A673 (cell line): ENCODE measurements around the gene PRKD1. TPM values are rescaled to one million over a fixed set of nuclear protein-coding genes. Genes with fewer than 3 reads are reported as not detected.
A peak's percentile ranks its signal among the peaks of the same experiment; 100 is the strongest.

Experiments used
- BruUV-seq: library from RNA; stranded (reverse); fragments of 400-500 nt; replicated peaks from 2 replicates; lab custom pipeline; 2021; lab: Mats Ljungman, UMichigan
- CTCF ChIA-PET: fragments of 300-600 bp; sonication (Branson Sonifier 250); formaldehyde crosslinking; loops from one replicate; lab custom pipeline; 2022; ENCODE audit warnings: antibody characterized with exemption; lab: Charles Lee
- POLR2A ChIA-PET: fragments of 300-600 bp; sonication (Branson Sonifier 250); formaldehyde crosslinking; loops from one replicate; lab custom pipeline; 2022; ENCODE audit warnings: antibody characterized with exemption; ENCODE audit not compliant: low non-redundant PET; lab: Charles Lee
- DNase-seq: peaks from one replicate; pipeline ENCODE4 v3.0.0-alpha.2; 2015; ENCODE audit warnings: low spot score
- H3K27ac ChIP-seq: fragments of 200-600 bp; sonication (generic); 2 replicates; pipeline ENCODE4 v1.5.1; 2016; ENCODE audit warnings: mixed run types, low read depth, mild to moderate bottlenecking, mixed read lengths, antibody characterized with exemption, low read length; ENCODE audit not compliant: poor library complexity, severe bottlenecking
- H3K27me3 ChIP-seq: fragments of 200-600 bp; sonication (generic); replicated peaks from 2 replicates; pipeline ENCODE4 v1.6.1; 2017; ENCODE audit warnings: mixed run types, low read depth, mild to moderate bottlenecking, mixed read lengths, antibody characterized with exemption, low read length; ENCODE audit not compliant: insufficient read depth, poor library complexity
- H3K36me3 ChIP-seq: fragments of 200-600 bp; sonication (generic); 2 replicates; pipeline ENCODE4 v1.6.1; 2016; ENCODE audit warnings: mixed run types, mild to moderate bottlenecking, mixed read lengths, antibody characterized with exemption, low read length; ENCODE audit not compliant: insufficient read depth, poor library complexity, severe bottlenecking
- H3K4me1 ChIP-seq: fragments of 200-600 bp; sonication (generic); 2 replicates; pipeline ENCODE4 v1.6.1; 2017; ENCODE audit warnings: mixed run types, mild to moderate bottlenecking, mixed read lengths, antibody characterized with exemption, low read length; ENCODE audit not compliant: insufficient read depth, poor library complexity, severe bottlenecking
- H3K4me3 ChIP-seq: fragments of 200-600 bp; sonication (generic); 2 replicates; pipeline ENCODE4 v1.5.1; 2016; ENCODE audit warnings: low read depth, mixed run types, mild to moderate bottlenecking, mixed read lengths, low read length; ENCODE audit not compliant: poor library complexity, severe bottlenecking
- H3K9me3 ChIP-seq: fragments of 200-600 bp; sonication (generic); 2 replicates; pipeline ENCODE4 v1.6.1; 2016; ENCODE audit warnings: mixed run types, low read depth, mild to moderate bottlenecking, mixed read lengths, antibody characterized with exemption, low read length; ENCODE audit not compliant: poor library complexity, severe bottlenecking
- CTCF ChIP-seq: fragments of 300-800, 200-600 bp; sonication (generic); conservative IDR thresholded peaks from 2 replicates; pipeline ENCODE4 v1.5.1; 2017; ENCODE audit warnings: low read depth, mild to moderate bottlenecking, antibody characterized with exemption, low read length, moderate library complexity, mixed read lengths
- EZH2 ChIP-seq: fragments of 200-600 bp; sonication (generic); IDR thresholded peaks from 2 replicates; pipeline ENCODE4 v1.6.1; 2017; ENCODE audit warnings: borderline replicate concordance, low read depth, mild to moderate bottlenecking, mixed read lengths, antibody characterized with exemption, low read length; ENCODE audit not compliant: poor library complexity, severe bottlenecking
- intact Hi-C: fragments of 100-400 bp; cut with micrococcal nuclease; formaldehyde crosslinking; loops from one replicate; pipeline ENCODE4 v1.10.0; 2022; ENCODE audit not compliant: unreplicated experiment
- total RNA-seq: library from RNA; stranded (reverse); gene quantifications from 2 replicates; pipeline ENCODE4 v1.2.3, GENCODE V29; 2021

PRKD1 gene
- total RNA-seq, 1 experiment from 2014 or later = 45.7 TPM

- no TSS peak for BruUV-seq
- Histone ChIP-seq H3K27ac (no peak overlapping the region), H3K4me3 (no peak overlapping the region), H3K4me1 (no peaks in the 10 kb centered on the region), H3K36me3 (no peaks in the 10 kb centered on the region), H3K27me3 (no peaks in the 10 kb centered on the region), H3K9me3 (no peaks in the 10 kb centered on the region)
- intact Hi-C loops = no loop called here
- ChIA-PET CTCF (no interaction called here), POLR2A (no interaction called here)
- TF ChIP-seq CTCF (no peak), EZH2 (no peak)
- DNase-seq = no peak
Observed at GRCh38 chr14:29721586-29721985, 206.1 kb downstream of the PRKD1 start.

- no peaks in the 10 kb centered on the region for H3K36me3 ChIP-seq
- intact Hi-C loops = no loop called here
- ChIA-PET CTCF (no interaction called here), POLR2A (no interaction called here)
- no peak for DNase-seq
- TF ChIP-seq EZH2 = no peak
- no peak for TF ChIP-seq CTCF
- H3K27me3 ChIP-seq = no peaks in the 10 kb centered on the region
- H3K9me3 ChIP-seq = no peaks in the 10 kb centered on the region
- H3K4me3 ChIP-seq = no peak overlapping the region
- no peaks in the 10 kb centered on the region for H3K4me1 ChIP-seq
- H3K27ac ChIP-seq = no peak overlapping the region
- BruUV-seq = no TSS peak
Observed at GRCh38 chr14:29717901-29718300, 209.7 kb downstream of the PRKD1 start.

- POLR2A ChIA-PET = no interaction called here
- no peak overlapping the region for H3K4me3 ChIP-seq
- H3K36me3 ChIP-seq = no peaks in the 10 kb centered on the region
- CTCF ChIA-PET = no interaction called here
- intact Hi-C loops = no loop called here
- no peak for TF ChIP-seq EZH2
- no peak for TF ChIP-seq CTCF
- no TSS peak for BruUV-seq
- no peaks in the 10 kb centered on the region for H3K4me1 ChIP-seq
- DNase-seq = peak; percentile 17
- H3K27me3 ChIP-seq = no peaks in the 10 kb centered on the region
- no peak overlapping the region for H3K27ac ChIP-seq
- H3K9me3 ChIP-seq = no peaks in the 10 kb centered on the region
Observed at GRCh38 chr14:29716150-29716549, 211.5 kb downstream of the PRKD1 start.
